ENCODE measurements around the gene STK10.
A peak's percentile ranks its signal among the peaks of the same experiment; 100 is the strongest.

The STK10 gene

GRCh38 chr5:172082180-172082579 lies 105.8 kb downstream of the STK10 start:
- no peak for DNase-seq

- DNase-seq, result no peak
Observed at GRCh38 chr5:172079876-172080275, 108.1 kb downstream of the STK10 start.

- peak; percentile 75 for DNase-seq
Observed at GRCh38 chr5:172078726-172079345, 109.2 kb downstream of the STK10 start.

GRCh38 chr5:172077664-172078425 lies 110.2 kb downstream of the STK10 start:
- DNase-seq, result no peak

DNA sequence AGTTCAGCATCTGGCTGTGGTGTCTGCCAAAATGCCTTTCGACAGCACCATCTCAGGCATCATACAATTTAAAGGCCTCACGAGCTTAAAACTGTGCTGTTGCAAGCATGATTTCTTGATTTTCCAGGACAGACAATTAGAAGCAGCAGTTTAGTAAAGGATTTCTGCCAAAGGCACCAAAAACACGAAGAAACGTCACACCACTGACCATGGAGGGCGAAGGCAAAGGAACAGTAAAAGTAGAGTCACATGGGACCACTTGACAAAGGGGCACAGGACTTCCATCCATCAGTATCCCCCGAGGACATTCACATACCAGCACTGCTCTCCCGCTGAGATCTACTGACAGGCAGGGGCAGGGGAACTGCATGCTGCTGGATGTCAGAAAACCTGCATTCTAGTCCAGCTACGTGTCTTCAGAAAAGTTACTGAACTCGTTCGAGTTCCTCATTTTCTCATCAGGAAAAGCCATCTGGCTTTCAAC lies 111.2 kb downstream of the STK10 start:
- DNase-seq, result peak; percentile 28

DNA sequence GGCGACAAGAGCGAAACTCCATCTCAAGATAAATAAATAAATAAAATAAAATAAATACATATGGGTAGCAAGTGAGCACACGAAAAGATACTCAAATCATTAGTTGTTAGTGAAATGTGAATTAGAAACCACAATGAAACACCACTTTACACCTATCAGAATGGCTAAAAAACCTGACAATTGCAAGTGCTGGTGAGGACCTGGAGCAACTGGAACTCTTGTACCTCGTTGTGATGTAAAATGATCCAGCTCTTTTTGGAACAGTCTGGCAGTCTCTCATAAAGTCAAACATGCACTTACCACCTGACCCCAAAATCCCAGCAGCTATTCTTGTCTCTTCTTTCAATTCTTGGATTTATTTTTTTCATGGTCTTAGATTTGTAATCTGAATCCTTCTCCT lies 112.4 kb downstream of the STK10 start:
- no peak for DNase-seq

DNA sequence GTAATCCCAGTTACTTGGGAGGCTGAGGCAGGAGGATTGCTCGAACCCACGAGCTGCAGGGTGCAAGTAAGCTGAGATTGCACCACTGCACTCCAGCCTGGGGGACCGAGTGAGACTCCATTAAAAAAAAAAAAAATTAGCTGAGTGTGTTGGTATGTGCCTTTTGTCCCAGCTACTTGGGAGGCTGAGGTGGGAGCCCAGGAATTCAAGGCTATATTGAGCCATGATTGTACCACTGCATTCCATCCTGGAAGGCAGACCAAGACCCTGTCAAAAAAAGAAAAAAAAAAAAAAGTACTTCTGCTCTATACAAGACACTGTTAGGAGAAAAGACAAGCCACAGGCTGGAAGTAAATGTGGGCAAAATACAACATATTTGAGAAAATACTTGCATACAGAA lies 113.1 kb downstream of the STK10 start:
- DNase-seq, result no peak

- no peak for DNase-seq
Observed at GRCh38 chr5:172071309-172071875, 116.6 kb downstream of the STK10 start.

DNA sequence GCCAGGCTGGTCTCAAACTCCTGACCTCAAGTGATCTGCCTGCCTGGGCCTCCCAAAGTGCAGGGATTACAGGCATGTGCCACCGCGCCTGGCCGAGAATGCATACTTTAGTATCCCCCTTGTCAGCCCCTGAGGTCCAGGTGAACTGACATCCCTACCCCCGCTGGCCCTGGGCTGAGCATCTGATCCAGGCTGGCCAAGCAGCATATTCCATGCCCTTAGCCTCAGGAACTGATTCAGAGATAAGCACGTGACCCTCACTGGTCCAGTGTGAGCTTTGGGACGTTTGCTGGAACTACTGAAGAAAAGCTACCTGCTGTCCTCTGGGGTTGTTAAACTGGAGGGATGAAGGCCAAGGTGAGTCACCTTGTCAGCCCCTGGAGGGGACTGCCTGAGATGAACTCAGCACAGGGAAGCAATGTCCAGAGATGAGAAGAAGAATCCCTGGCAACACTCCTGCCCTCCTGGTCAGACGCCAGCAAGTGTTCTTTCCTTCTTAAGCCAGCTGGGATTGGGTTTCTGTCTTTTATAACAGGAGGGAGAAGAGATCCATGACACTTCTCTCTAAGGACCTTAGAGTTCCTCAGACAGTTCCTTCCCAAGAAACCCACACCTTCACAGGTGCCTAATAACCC lies 122.5 kb downstream of the STK10 start:
- DNase-seq, result no peak

DNA sequence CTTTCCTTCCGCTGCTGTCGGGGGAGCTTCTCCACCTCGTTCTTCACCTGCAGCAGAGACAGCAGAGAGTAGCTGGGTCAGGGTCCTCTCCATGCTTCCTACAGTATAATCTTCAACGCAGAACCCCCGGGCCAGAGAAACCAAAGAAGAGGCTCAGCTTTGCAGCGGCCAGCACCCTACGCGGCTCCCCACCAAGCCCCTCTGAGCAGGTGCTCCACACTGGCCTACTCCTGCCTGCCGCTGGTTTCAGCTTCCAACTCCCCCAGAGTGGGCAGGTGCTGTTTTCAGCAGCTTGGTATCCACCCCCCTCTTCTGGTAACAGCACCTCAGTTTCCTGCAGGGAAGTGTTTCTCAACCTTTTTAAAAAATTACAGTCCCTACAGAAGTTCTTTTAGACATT lies 123.3 kb downstream of the STK10 start:
- DNase-seq, result no peak

GRCh38 chr5:172064358-172064757 lies 123.7 kb downstream of the STK10 start:
- DNase-seq, result no peak

- no peak for DNase-seq
Observed at GRCh38 chr5:172063463-172064235, 124.4 kb downstream of the STK10 start.

GRCh38 chr5:172059661-172060100 lies 128.3 kb downstream of the STK10 start:
- peak; percentile 53 for DNase-seq

DNA sequence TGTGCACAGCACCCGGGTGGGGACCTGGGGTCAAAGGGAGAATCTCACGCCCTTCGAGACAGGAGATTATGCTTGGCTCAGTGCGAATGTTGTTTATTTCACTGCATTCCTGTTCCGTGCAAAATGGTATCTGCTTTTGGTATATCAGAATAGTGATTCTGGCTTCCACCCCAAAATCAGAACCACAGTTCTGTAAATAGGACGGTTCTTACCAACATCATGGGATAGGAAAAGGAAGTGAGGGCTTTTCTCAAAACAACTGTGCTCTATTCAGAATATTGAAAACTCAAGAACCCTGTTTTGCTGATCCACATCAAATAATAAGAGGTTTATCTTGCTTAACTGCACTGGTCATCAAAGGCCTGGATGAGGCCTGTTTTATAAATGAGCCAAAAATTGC lies 129.9 kb downstream of the STK10 start:
- no peak for DNase-seq

DNA sequence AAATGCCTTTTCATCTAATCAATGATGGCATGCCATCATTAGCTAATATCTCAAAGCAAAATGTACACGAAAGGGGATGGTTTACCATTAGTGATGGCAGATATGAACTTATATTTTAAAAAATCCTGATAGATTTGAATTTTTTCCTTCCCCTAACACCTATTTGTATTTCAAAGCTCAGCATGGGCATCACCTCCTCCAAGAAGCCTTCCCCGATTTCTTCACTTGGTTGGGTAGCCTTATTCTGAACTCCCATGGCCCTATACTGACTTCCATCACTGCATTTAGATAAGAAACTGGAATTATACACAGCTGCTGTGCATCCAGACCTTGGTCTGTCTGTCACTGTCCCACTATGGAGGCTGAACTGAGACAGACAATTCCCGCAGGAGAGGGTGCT lies 132.0 kb downstream of the STK10 start:
- no peak for DNase-seq

DNA sequence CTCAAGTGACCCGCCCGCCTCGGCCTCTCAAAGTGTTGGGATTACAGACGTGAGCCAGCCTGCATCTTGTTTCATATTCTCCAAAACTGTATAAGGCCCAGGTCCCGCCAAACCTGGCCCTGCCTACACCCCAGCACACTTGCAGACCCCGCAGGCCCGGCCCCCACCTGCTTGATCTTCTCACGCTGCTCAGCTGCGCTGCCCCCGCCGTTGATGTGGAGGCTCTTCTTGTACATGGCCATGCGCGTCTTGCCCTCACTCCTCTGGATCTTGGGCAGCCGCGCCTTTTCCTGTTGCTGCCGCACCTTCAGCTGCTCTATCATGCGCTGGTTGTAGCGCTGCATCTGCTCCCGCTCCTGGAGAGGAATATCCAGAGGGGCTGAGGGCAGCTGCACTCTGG lies 132.6 kb downstream of the STK10 start:
- DNase-seq, result peak; percentile 41

- no peak for DNase-seq
Observed at GRCh38 chr5:172054611-172055153, 133.3 kb downstream of the STK10 start.

DNA sequence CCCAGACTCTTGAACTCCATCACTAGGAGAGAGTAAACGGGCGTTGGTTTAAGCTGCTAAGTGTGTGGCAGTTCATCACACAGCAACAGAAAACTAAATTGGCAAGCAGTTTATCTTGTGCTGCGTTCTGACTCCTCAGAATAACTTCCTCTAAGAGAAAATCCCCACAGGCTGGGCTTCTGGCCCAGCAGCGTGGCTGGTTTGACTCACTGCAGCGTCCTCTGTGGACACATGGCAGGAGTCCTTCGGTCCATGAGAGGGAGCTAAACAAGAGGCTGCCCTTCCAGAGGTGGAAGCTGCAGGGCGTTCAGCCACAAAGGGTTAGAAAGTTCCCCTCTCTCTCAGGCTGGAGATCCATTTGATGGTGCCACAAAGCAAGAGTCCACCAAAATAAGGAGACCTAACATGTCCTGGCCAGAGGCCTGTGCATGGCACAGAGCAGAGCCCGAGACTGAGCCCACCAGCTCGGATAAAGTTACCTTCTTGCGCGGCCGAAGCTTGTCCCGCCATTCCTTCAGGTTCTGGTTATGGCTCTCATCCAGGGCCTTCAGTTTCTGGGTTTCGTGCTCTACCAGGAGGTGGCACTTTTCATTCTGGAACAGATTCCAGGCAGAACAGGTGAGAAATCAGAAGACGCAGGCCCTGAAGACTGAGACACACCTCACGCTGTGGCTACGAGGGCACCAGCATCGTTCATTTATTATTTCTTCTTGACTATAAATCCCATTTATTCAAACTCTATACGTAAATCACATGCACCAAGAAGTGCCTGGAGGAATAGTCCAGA lies 135.4 kb downstream of the STK10 start:
- DNase-seq, result peak; percentile 42

- DNase-seq, result peak; percentile 67
Observed at GRCh38 chr5:172051643-172052339, 136.2 kb downstream of the STK10 start.

DNA sequence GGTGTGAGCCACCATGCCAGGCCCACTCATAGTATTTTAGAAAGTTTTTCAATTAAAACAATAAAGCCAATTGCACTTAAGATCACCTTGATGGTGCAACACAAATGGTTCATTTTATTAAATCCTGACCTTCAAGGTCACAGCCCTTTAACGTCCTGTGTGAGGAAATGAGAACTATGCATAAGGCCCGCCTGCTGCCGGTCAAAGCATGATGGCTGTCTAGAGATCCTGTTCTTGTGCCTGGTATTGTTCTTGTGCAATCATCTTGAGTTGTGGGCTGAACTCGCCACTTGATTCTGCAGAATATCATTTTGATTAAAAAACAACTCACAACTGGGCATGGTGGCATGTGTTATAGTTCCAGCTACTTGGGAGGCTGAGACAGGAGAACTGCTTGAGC lies 137.9 kb downstream of the STK10 start:
- DNase-seq, result no peak

DNA sequence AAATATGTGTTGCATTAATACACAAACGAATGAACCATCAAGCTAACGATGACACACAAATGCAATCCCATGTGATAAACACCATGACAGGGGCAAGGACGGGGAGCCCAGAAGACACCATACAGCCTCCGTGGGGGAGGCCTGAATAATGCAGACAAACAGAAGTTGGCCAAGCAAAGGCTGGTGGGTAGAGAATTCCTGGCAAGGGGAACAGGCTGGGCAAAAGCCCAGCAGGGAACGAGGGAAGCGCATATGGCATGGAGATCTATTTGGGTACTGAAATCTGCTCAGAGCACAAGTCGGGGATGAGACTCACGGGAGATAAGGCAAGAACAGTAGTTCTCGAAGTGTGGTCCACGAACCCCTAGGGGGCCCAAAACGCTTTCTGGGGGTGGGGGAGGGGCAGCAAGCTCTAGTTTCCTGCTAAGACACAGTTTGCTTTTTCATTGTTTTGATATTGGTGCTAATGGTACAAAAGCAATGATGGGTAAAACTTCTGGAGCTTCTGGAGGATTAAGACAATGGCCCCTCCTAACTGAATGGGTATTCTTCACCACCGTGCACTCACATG lies 138.7 kb downstream of the STK10 start:
- DNase-seq, result peak; percentile 30
